T-cell (primary cell): ENCODE data around the gene TEX50. TPM values are rescaled to one million over a fixed set of nuclear protein-coding genes. Genes with fewer than 3 reads are reported as not detected.
"Not testable (repeated sequence)": the region's sequence is repeated elsewhere in the genome, so short reads cannot be mapped to it uniquely, and the experiment has no call there.

Experiments used
- ATAC-seq, 4 experiments: fragments of 200-7000 bp in 3 of 4; fragments of 150-1000 bp in 1 of 4; cut with Tn5 transposase; replicated peaks in 1 of 4; 1 replicate in 3 of 4; 2 replicates in 1 of 4; pipeline ENCODE4 v1.10.0; 2021; ENCODE audit warnings: moderate library complexity in 3 of 4, mild to moderate bottlenecking in 2 of 4, moderate number of reproducible peaks in 1 of 4
- CTCF ChIA-PET, 2 donors: fragments of 300-600 bp; sonication (Branson Sonifier 250); formaldehyde crosslinking; loops; one replicate each; lab custom pipeline; 2022; ENCODE audit warnings: antibody characterized with exemption in 2 of 2; lab: Charles Lee
- POLR2A ChIA-PET, 2 donors: fragments of 300-600 bp; sonication (Branson Sonifier 250); formaldehyde crosslinking; loops; one replicate each; lab custom pipeline; 2022; ENCODE audit warnings: antibody characterized with exemption in 2 of 2; lab: Charles Lee
- DNase-seq, 35 experiments: peaks; one replicate each; pipeline versions ENCODE4 v3.0.0 to v3.0.0-alpha.2; 2013 to 2023
- H3K27ac ChIP-seq: one replicate; pipeline ENCODE4 v1.5.1; 2013; ENCODE audit warnings: low read length
- H3K27me3 ChIP-seq, 2 experiments: replicated peaks in 1 of 2; 1 replicate in 1 of 2; 2 replicates in 1 of 2; pipeline versions ENCODE4 v1.6.1 to v1.7.0; 2013; ENCODE audit warnings: low read length in 1 of 2, mixed read lengths in 1 of 2; ENCODE audit not compliant: control insufficient read depth in 2 of 2, insufficient read depth in 2 of 2; ENCODE audit errors: extremely low read depth in 1 of 2
- H3K36me3 ChIP-seq, 2 donors: 1 replicate in 1 of 2; 2 replicates in 1 of 2; pipeline versions ENCODE4 v1.6.1 to v1.7.0; 2013; ENCODE audit warnings: low read length in 1 of 2; ENCODE audit not compliant: control insufficient read depth in 2 of 2, insufficient read depth in 1 of 2; ENCODE audit errors: extremely low read depth in 1 of 2
- H3K4me1 ChIP-seq, 2 experiments: 1 replicate in 1 of 2; 2 replicates in 1 of 2; pipeline versions ENCODE4 v1.6.1 to v1.7.0; 2013; ENCODE audit warnings: low read length in 2 of 2, mixed read lengths in 1 of 2; ENCODE audit not compliant: insufficient read depth in 2 of 2, control insufficient read depth in 1 of 2; ENCODE audit errors: extremely low read depth in 1 of 2
- H3K4me3 ChIP-seq, 2 donors: 1 replicate in 1 of 2; 2 replicates in 1 of 2; pipeline versions ENCODE4 v1.5.1 to v1.7.0; 2013; ENCODE audit warnings: mild to moderate bottlenecking in 2 of 2, low read length in 1 of 2, moderate library complexity in 1 of 2; ENCODE audit not compliant: control insufficient read depth in 1 of 2; ENCODE audit errors: extremely low read depth in 1 of 2
- H3K9me3 ChIP-seq: 2 replicates; pipeline ENCODE4 v1.7.0; 2013
- H3K27ac Mint-ChIP-seq, 2 donors: one replicate each; pipeline ENCODE4 v1.8.0; 2020 to 2021; ENCODE audit warnings: mild to moderate bottlenecking in 2 of 2, mixed read lengths in 2 of 2
- H3K27me3 Mint-ChIP-seq, 2 donors: one replicate each; pipeline ENCODE4 v1.8.0; 2021 to 2022; ENCODE audit warnings: mixed read lengths in 2 of 2
- H3K36me3 Mint-ChIP-seq: one replicate; pipeline ENCODE4 v1.8.0; 2021; ENCODE audit warnings: mixed read lengths
- H3K4me1 Mint-ChIP-seq, 3 donors: one replicate each; pipeline ENCODE4 v1.8.0; 2020 to 2022; ENCODE audit warnings: mixed read lengths in 3 of 3, mild to moderate bottlenecking in 1 of 3
- H3K4me3 Mint-ChIP-seq, 3 donors: one replicate each; pipeline ENCODE4 v1.8.0; 2020 to 2022; ENCODE audit warnings: mild to moderate bottlenecking in 3 of 3, mixed read lengths in 3 of 3, moderate library complexity in 3 of 3
- H3K9me3 Mint-ChIP-seq, 3 donors: one replicate each; pipeline ENCODE4 v1.8.0; 2020 to 2022; ENCODE audit warnings: mixed read lengths in 3 of 3
- WGBS: methylation state at CpG from one replicate; pipeline ENCODE4 v1.1.5; 2013; ENCODE audit warnings: missing lambda C conversion rate; ENCODE audit not compliant: insufficient coverage; 5-methylcytosine and 5-hydroxymethylcytosine counted together
- total RNA-seq, 35 experiments: library from RNA in 6 of 35; stranded (reverse) in 6 of 35; fragments of 120-200 nt in 1 of 35; gene quantifications; one replicate each; pipeline versions ENCODE4 v1.2.1 to v1.2.4 and lab custom pipeline; 2013 to 2026

The TEX50 gene, protein sequence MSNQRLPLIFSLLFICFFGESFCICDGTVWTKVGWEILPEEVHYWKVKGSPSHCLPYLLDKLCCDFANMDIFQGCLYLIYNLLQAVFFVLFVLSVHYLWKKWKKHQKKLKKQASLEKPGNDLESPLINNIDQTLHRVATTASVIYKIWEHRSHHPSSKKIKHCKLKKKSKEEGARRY
- total RNA-seq (not detected), total RNA-seq (lab: John Stamatoyannopoulos, UW) (0 reads per million in 29 experiments)
- not detected for total RNA-seq (2013)

DNA sequence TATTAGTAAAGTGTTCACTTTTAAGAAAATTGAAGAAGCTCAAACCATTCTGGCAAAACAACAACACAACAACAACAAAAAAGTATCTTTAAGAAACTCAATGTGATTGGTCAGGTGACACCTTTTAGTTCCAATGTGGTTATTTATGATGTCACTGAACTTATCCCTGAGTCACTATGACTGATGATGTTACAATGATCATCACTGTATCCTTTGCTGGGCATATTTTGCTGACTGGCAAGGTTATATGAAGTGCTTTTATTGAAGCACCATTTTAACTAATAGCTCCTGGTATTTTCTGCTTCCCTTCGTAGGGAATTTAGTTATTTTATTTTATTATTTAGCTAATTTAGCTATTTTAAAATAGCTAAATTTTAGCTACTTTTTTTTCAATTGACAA is at the start of gene TEX50:
Gene TEX50, plus strand, starts transcription at position 223 of the 400 bp plus-strand sequence. CDS start 184 bp downstream, outside the sequence.
- H3K27ac Mint-ChIP-seq: no peak within 1 kb of the TSS
- peaks cover 4 to 8% (median 7%) of the 10 kb centered on the region in 3 donors for H3K9me3 Mint-ChIP-seq
- Histone ChIP-seq H3K27me3 (no peaks in the 10 kb centered on the region), H3K36me3 (no peaks in the 10 kb centered on the region), H3K4me3 (no peak within 1 kb of the TSS), H3K9me3 (no peaks in the 10 kb centered on the region), H3K4me1 (no peaks in the 10 kb centered on the region), H3K27ac (no peak within 1 kb of the TSS)
- ATAC-seq (no peak), DNase-seq (no peak)
- H3K27me3 Mint-ChIP-seq: peaks cover 5 to 8% of the 10 kb centered on the region in 2 donors
- POLR2A ChIA-PET: no interaction called here
- WGBS: no CpG with 5 or more reads among the region's 1 CpG
- H3K4me1 Mint-ChIP-seq: no peaks in the 10 kb centered on the region
- CTCF ChIA-PET: interaction anchor here in 1 of 2 donors (0.5 kb wide), 1 partner anchor 114 kb away, joined by 4 read pairs; no protein-coding TSS in a partner anchor
- H3K4me3 Mint-ChIP-seq: no peak within 1 kb of the TSS
- no peaks in the 10 kb centered on the region for H3K36me3 Mint-ChIP-seq

DNA sequence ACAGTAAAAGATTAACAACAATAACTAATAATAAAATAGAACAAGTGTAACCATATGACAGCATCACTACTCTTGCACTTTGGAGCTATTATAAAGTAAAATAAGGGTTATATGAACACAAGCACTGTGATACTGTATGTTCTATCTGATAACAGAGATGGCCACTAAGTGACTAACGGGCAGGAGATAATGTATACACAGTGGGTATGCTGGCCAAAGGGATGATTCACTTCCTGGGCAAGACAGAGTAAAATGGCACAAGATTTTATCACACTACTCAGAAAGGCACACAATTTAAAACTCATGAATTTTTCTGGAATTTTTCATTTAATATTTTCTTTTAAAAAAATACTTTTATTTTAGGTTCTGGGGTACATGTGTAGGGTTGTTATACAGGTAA is 44.6 kb upstream of the TEX50 start:
- no peaks in the 10 kb centered on the region for H3K36me3 Mint-ChIP-seq
- Histone ChIP-seq H3K36me3 (no peaks in the 10 kb centered on the region), H3K4me1 (no peaks in the 10 kb centered on the region), H3K4me3 (no peak overlapping the region), H3K27me3 (no peaks in the 10 kb centered on the region), H3K9me3 (no peaks in the 10 kb centered on the region), H3K27ac (no peak overlapping the region)
- H3K27me3 Mint-ChIP-seq: peaks cover 1 to 4% of the 10 kb centered on the region in 2 donors
- no peak overlapping the region for H3K27ac Mint-ChIP-seq
- DNase-seq: no peak
- ChIA-PET CTCF (no interaction called here), POLR2A (no interaction called here)
- H3K4me1 Mint-ChIP-seq: no peaks in the 10 kb centered on the region
- ATAC-seq: no peak
- H3K4me3 Mint-ChIP-seq: no peak overlapping the region
- 80% methylated on average over 1 of the region's 1 CpG for WGBS
- no peaks in the 10 kb centered on the region for H3K9me3 Mint-ChIP-seq

DNA sequence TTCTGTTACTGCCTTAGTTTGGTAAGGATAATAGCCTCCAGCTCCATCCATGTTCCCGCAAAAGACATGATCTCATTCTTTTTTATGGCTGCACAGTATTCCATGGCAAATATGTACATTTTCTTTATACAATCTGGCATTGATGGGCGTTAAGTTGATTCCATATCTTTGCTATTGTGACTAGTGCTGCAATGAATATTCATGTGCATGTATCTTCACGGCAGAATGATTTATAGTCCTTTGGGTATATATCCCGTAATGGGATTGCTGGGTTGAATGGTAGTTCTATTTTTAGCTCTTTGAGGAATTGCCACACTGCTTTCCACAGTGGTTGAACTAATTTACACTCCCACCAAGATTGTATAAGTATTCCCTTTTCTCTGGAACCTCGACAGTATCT is 44.0 kb upstream of the TEX50 start:
- H3K27ac Mint-ChIP-seq, H3K9me3 ChIP-seq, H3K27me3 ChIP-seq, H3K27me3 Mint-ChIP-seq, POLR2A ChIA-PET, ATAC-seq, H3K4me3 ChIP-seq, H3K9me3 Mint-ChIP-seq, H3K4me1 Mint-ChIP-seq, H3K36me3 Mint-ChIP-seq, H3K4me3 Mint-ChIP-seq, DNase-seq, H3K4me1 ChIP-seq, H3K27ac ChIP-seq, H3K36me3 ChIP-seq: not testable (repeated sequence)
- CTCF ChIA-PET: interaction anchor here in 1 of 2 donors (0.9 kb wide), 1 partner anchor 14 kb away, joined by 4 read pairs; no protein-coding TSS in a partner anchor
- 100% methylated on average over 1 of the region's 5 CpGs for WGBS

- H3K9me3 ChIP-seq: no peaks in the 10 kb centered on the region
- H3K27me3 ChIP-seq: no peaks in the 10 kb centered on the region
- no peak for DNase-seq
- no peak overlapping the region for H3K27ac ChIP-seq
- Mint-ChIP-seq H3K27ac (no peak overlapping the region), H3K36me3 (no peaks in the 10 kb centered on the region), H3K4me1 (peaks cover 0 to 3% (median 0%) of the 10 kb centered on the region in 3 donors), H3K27me3 (peaks cover 1 to 4% of the 10 kb centered on the region in 2 donors), H3K9me3 (peaks cover 0 to 6% (median 2%) of the 10 kb centered on the region in 3 donors), H3K4me3 (no peak overlapping the region)
- H3K4me3 ChIP-seq: no peak overlapping the region
- CTCF ChIA-PET: no interaction called here
- no CpG with 5 or more reads among the region's 3 CpGs for WGBS
- H3K36me3 ChIP-seq: no peaks in the 10 kb centered on the region
- POLR2A ChIA-PET: no interaction called here
- no peaks in the 10 kb centered on the region for H3K4me1 ChIP-seq
- no peak for ATAC-seq
Measured at GRCh38 chr1:173596097-173596825, 38.9 kb upstream of the TEX50 start.

GRCh38 chr1:173601588-173601987 is 33.5 kb upstream of the TEX50 start:
- Mint-ChIP-seq H3K4me3 (no peak overlapping the region), H3K4me1 (peaks cover 0 to 8% (median 3%) of the 10 kb centered on the region in 3 donors), H3K36me3 (no peaks in the 10 kb centered on the region), H3K27me3 (peaks cover 0 to 5% of the 10 kb centered on the region in 2 donors), H3K9me3 (no peaks in the 10 kb centered on the region), H3K27ac (no peak overlapping the region)
- H3K9me3 ChIP-seq: no peaks in the 10 kb centered on the region
- DNase-seq (no peak), ATAC-seq (peak in 1 of 4 experiments; percentile 19)
- ChIA-PET POLR2A (no interaction called here), CTCF (no interaction called here)
- H3K27ac ChIP-seq: no peak overlapping the region
- peaks cover 0 to 3% of the 10 kb centered on the region in 2 experiments for H3K27me3 ChIP-seq
- H3K4me1 ChIP-seq: no peaks in the 10 kb centered on the region
- no peak overlapping the region for H3K4me3 ChIP-seq
- no peaks in the 10 kb centered on the region for H3K36me3 ChIP-seq
- WGBS: no CpG with 5 or more reads among the region's 2 CpGs

DNA sequence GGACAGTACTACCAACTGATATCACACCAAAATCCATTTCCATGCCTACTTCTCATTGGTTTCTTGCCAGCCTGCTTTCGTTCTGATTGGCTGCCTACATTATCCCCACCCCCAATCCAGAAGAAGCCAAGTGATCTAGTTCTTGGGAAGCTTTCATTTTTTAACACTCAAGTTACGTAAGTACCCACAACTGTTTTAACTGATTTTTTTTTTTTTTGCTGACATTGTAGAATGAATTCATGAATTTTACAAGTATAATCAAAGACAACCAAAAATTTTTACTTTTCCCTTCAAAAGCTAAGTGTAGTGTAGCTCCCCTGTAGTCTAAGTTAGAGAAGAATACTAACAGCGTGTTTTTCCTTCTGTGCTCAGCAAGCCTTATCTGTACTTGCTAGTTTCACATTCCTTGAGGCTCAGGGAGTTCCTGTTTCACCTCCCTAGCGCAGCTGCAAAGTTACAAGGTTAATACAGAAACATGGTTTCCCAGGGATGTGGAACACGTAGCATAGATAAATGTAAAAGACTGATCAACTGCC is 32.0 kb upstream of the TEX50 start, which contains the start of gene SLC9C2:
Gene SLC9C2, minus strand, starts transcription at position 17 of the 536 bp plus-strand sequence. CDS start 1,296 bp downstream, outside the sequence.
- Mint-ChIP-seq H3K9me3 (no peaks in the 10 kb centered on the region), H3K4me1 (peaks cover 0 to 8% (median 3%) of the 10 kb centered on the region in 3 donors), H3K27me3 (peaks cover 0 to 7% of the 10 kb centered on the region in 2 donors), H3K4me3 (no peak within 1 kb of the TSS), H3K27ac (no peak within 1 kb of the TSS), H3K36me3 (no peaks in the 10 kb centered on the region)
- Histone ChIP-seq H3K27me3 (peaks cover 0 to 3% of the 10 kb centered on the region in 2 experiments), H3K27ac (no peak within 1 kb of the TSS), H3K9me3 (no peaks in the 10 kb centered on the region), H3K4me3 (no peak within 1 kb of the TSS), H3K36me3 (no peaks in the 10 kb centered on the region), H3K4me1 (no peaks in the 10 kb centered on the region)
- no peak for DNase-seq
- CTCF ChIA-PET: interaction anchor here (0.5 to 0.7 kb wide), 3 partner anchors 90 to 1400 kb away, joined by 3 read pairs; no protein-coding TSS in a partner anchor
- POLR2A ChIA-PET: interaction anchor here in 1 of 2 donors (0.6 kb wide), 1 partner anchor 546 kb away, joined by 3 read pairs; no protein-coding TSS in a partner anchor
- WGBS: 67% methylated on average over 2 of the region's 5 CpGs
- no peak for ATAC-seq
